HG03342 (cell line): ENCODE data around the gene NPPA.

ENCODE experiments used
- ATAC-seq: cut with Tn5 transposase; IDR thresholded peaks from one replicate; pipeline ENCODE4 v1.9.1; 2021; ENCODE audit warnings: mild to moderate bottlenecking, moderate library complexity; ENCODE audit not compliant: unreplicated experiment

NPPA gene

GRCh38 chr1:11845641-11846335 lies 1.8 kb downstream of the NPPA start:
- no peak for ATAC-seq

GRCh38 chr1:11842154-11843041 lies 5.2 kb downstream of the NPPA start:
- ATAC-seq = no peak

- ATAC-seq = no peak
Measured at GRCh38 chr1:11841245-11842153, 6.1 kb downstream of the NPPA start.

GRCh38 chr1:11839727-11840705 lies 7.6 kb downstream of the NPPA start:
- ATAC-seq = no peak

- ATAC-seq = no peak
Measured at GRCh38 chr1:11838349-11839272, 9.0 kb downstream of the NPPA start.

GRCh38 chr1:11837767-11838348 lies 9.7 kb downstream of the NPPA start:
- ATAC-seq = no peak

- no peak for ATAC-seq
Measured at GRCh38 chr1:11836955-11837766, 10.4 kb downstream of the NPPA start.

GRCh38 chr1:11835441-11836225 lies 11.9 kb downstream of the NPPA start:
- ATAC-seq = no peak

GRCh38 chr1:11833900-11834299 lies 13.7 kb downstream of the NPPA start:
- no peak for ATAC-seq

GRCh38 chr1:11833497-11833896 lies 14.1 kb downstream of the NPPA start:
- ATAC-seq = no peak

- ATAC-seq = no peak
Measured at GRCh38 chr1:11831945-11832725, 15.4 kb downstream of the NPPA start.

GRCh38 chr1:11828511-11828910 lies 19.1 kb downstream of the NPPA start:
- no peak for ATAC-seq

GRCh38 chr1:11826946-11827345 lies 20.6 kb downstream of the NPPA start:
- no peak for ATAC-seq

GRCh38 chr1:11825131-11825530 lies 22.5 kb downstream of the NPPA start:
- no peak for ATAC-seq

- no peak for ATAC-seq
Measured at GRCh38 chr1:11823366-11824137, 24.0 kb downstream of the NPPA start.
